Measurements from ENCODE around the gene CFAP299.

DNA sequence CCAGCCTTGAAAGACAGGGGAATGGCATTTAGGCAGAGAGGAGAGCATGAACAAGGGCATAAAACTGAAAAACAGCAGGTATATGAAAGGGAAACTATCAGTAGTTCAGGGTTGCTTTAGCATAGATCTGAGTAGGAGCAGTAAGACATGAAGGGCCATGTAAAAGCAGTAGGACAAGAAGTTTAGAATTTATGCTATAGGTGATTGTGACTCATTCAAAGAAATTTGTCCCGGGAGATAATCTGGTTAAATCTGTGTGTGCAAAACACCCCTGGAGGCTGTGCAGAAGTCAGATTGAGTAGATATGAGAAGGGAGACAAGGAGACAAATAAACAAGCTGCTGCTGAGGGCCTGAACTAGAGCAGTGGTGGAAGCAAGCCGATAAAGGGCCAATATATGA is 585.9 kb downstream of the CFAP299 start:
- TF ChIP-seq EZH2 (IDR thresholded peaks at IDR 0.05; ENCODE audit: borderline replicate concordance, low read depth, low read length, poor library complexity, severe bottlenecking) (no peak), CTCF (conservative IDR thresholded peaks at IDR 0.05; ENCODE audit: low read depth, low read length) (no peak)
